GM19468 (cell line): Measurements from ENCODE around the gene PALM.

Experiments used
- ATAC-seq: cut with Tn5 transposase; IDR thresholded peaks from one replicate; pipeline ENCODE4 v1.9.1; 2021; ENCODE audit warnings: mild to moderate bottlenecking, moderate library complexity, moderate number of reproducible peaks; ENCODE audit not compliant: unreplicated experiment; ENCODE audit errors: extremely low read depth

The PALM gene

DNA sequence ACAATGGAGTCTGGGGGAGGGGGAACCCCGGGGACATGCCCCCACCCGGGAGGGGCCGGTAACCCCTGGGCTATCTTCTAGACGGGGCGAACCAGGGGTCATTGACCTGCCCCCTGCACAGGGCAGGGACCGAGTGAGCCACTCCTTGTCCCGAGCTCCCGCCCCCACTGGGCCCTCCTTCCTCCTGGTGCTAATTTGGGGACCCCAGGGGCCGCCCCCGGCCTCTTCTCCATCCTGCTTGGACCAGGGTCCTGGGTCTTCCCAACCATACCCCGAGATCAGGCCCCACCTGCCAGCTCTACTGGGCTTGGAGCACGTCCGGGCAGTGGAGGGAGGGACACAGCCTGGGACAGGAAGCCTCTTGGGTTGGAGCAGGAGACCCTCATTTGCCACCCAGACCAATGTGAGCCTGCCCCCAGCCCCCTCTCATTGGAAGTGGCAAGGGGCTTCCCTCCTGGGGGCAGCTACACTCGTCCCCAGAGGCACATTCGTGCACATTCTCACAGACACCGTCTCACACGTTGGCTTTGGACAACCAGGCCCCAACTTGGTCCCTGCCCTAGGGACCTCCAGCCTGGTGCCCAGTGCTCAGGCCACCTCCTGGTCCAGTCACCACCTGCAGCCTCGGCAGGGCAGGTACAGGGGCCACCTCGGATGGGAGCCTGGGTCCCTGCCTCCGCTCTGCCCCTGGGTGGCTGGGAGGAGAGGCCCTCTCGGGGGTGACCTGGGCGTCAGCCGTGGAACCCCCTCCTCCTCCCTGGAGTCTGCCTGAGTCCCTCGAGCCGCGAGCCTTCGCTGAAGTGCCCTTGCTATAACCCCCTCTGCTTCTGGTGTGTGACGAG lies 38.9 kb downstream of the PALM start:
- no peak for ATAC-seq

DNA sequence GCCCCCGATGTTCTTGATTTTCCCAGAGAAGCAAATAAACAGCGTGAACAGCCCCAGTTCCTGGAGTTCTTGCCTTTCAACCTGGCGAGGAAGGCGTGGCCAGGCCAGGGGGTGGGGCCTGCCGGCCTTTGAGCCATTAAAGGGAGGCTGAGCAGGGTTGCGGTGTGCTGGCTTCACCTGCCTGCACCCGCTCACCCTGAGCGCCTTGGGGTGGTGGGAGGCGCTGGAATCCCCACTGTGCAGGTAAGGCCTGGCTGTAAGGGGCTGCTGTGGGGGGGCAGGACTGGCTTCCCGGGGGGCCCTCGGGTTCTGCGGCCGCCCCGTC lies 39.5 kb downstream of the PALM start:
- no peak for ATAC-seq

DNA sequence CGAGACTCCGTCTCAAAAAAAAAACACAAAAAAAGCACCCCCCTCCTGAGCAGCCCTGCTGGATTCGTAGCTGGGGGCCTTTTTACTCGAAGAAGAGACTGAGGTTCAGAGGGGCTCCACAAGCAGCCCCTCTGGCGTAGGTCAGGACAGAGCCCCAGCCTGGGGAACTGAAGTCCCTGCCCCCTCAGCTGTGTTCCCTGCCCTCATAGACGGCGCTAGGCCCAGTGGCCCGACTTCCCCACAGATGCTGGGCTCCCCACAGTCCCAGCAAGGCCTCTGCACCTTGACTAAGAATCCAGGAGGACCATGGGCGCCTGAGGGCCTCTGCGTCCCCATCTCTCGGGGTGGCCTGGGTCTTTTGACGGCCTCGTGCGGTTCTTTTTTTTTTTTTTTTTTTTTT lies 41.1 kb downstream of the PALM start:
- no peak for ATAC-seq

DNA sequence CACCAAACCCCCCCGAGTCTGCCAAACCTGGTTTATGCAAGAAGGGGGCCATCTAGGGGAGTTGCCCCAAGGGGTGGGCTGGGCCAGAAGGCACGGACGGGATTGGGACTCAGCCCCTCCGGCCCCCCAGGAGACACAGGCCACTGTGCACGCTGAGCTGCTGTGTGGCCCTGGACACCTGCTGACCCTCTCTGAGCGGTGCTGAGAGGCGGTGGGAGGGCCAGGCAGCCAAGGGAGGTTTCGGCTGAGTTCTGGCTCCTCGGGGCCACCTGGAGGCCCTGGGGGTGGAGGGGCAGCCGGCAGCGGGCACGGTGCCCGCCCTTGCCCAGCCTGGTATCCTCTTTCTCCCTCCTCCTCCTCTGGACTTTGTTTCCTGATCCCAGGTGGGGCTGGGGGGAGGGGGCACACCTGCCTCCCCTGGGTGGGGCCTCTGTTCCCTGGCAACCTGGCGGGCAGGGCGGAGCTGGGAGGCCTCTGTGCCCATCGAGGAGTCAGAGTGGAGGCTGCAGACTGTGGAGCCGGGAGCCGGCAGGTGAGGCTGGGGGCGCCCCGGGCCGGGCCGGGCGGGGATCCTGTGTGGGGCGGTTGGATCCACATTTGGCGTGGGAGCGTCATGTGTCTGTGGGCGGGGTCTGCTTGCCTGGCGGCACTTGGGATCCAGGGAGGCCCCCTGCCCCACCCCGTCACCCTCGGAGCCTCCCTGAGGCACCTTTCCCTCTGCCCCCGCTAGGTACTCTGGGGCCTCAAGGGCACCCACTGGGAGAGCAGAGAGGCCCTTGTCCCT lies 42.1 kb downstream of the PALM start, which contains the start of gene MISP:
Gene MISP (plus strand): TSS at position 473 of the 784 bp plus-strand sequence. CDS start 5,835 bp downstream, outside the sequence.
- no peak for ATAC-seq

DNA sequence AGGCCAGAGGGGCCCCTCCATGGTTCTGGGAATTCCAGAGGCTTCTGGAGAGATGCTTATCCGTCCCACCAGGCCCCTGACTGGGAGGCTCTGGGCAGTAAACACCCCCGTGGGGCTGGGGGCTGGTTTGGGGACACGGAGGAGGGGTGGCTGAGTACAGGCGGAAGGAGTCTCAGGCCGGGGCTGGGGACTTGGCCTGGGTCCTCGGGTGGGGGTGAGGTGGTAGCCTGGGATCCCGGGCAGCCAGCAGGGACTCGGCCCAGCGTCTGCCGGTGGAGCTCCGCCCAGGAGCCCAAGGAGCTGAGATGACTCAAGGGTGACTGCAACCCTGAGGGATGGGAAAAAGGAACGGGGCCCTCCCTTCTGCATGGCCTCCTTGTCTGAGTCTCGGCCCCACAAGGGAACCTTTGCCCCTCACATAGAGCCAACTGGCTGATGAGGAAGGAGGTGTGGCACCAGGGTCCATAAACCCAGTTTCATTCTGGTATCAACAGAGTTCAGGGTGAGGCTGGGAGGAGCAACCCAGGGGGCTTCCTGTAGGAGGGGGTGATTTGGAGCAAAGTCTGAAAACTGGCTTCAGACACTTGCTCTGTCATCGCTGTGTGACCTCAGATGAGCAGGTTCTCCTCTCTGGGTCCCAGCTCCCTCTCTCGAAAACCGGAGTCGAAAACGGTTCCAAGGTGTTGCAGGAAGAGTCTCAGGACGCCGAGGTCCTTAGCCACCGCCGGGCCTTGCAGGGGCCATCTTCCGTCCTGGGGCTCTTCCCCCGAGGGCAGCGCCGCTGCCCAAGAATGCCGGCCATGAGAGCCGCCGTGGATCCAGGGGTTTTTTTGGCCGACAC lies 43.0 kb downstream of the PALM start:
- ATAC-seq = no peak

DNA sequence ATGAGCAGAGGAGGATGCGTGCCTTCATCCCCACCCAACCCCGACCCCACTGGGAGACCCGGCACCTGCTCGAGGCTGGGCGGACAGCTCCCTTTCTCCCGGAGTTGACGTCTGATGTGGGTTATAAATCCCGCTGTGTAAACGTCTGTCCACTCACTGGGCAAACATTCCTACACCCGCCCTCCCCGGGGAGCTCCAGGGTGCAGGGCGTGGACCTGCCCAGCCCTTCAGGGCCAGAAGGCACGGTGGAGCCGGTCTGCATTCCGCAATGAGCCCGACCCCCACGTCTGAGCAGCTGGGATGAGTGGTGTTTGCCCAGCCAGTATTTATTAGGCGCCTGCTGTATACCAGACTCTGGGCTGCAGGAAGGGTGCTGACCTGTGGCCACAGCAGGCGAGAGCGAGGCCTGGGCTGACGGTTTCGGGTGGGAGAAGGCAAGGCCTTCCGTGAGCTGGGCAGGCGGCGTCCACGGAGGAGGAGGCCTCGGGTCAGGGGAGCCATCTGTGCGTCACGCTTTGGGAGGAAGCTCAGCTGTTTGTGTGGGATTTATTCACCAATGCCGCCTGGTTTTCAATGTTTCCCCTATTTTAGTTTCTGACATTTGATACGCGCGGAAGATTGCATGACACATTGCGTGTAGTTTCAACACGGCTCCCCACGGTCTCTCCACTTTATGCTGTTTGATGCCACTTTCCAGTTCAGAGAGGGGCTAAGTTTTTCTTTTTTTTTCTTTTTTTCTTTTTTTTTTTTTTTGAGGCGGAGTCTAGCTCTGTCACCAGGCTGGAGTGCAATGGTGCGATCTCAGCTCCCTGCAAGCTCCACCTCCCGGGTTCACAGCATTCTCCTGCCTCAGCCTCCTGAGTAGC lies 44.1 kb downstream of the PALM start:
- no peak for ATAC-seq

DNA sequence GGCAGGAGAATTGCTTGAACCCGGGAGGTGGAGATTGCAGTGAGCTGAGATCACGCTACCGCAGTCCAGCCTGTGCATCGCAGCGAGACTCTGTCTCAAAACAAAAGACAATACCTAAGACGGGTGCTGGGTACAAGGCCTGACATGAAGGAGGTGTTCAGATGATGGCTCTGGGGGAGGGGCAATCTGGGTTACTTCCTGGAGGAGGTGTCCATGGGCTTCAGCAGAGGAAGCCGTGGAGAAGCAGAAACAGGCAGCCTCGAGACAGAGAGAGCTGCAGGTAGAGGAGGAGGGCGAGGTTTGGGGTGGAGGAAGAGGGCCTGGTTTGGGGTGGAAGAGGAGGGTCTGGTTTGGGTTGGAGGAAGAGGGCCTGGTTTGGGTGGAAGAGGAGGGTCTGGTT lies 45.8 kb downstream of the PALM start:
- no peak for ATAC-seq

DNA sequence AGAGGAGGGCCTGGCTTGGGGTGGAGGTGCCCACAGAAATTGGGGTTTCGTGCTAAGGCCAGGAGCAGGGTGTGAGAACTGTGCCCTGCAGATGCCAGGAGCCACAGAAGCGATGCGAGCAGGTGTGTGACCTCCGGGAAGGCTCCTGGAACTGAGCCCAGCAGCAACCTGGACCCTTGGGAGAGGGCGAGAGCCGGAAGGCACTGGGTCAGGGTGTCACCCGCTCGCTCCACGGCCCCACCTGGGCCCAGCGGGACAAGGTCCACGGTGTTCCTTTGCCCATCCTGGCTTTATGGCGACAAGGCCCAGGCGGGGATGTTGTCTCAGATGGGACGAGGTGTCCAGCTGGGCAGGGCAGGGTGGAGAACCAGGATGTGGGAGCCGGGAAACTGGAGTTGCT lies 46.3 kb downstream of the PALM start:
- ATAC-seq = no peak

DNA sequence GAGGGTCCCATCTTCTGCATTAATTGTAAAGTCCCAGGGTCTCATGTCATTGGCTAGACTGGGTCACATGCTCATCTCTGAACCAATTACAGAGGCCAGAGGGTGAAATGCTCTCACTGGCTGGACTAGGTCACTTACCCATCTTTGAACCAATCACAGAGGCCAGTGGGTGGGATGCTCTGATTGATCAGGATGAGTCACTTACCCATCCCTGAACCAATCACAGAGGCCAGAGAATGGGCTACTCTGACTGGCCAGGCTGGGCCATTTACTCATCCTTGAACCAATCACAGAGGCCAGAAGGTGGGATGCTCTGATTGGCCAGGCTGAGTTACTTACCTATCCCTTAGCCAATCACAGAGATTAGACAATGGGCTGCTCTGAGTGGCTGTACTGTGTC lies 47.5 kb downstream of the PALM start:
- ATAC-seq = no peak

DNA sequence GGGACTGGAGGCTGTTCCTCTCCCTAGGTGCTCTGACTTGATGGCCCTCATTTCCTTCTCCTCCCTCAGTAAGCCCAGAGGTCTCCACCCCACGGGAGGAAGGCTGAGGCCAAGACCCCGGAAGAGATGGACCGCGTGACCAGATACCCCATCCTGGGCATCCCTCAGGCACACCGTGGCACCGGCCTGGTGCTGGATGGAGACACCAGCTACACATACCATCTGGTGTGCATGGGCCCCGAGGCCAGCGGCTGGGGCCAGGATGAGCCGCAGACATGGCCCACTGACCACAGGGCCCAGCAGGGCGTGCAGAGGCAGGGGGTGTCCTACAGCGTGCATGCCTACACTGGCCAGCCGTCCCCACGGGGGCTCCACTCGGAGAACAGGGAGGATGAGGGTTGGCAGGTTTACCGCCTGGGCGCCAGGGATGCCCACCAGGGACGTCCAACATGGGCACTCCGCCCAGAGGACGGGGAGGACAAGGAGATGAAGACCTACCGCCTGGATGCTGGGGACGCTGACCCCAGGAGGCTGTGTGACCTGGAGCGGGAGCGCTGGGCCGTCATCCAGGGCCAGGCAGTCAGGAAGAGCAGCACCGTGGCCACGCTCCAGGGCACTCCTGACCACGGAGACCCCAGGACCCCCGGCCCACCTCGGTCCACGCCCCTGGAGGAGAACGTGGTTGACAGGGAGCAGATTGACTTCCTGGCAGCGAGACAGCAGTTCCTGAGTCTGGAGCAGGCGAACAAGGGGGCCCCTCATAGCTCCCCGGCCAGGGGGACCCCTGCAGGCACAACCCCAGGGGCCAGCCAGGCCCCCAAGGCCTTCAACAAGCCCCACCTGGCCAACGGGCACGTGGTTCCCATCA lies 48.3 kb downstream of the PALM start:
- ATAC-seq = no peak

DNA sequence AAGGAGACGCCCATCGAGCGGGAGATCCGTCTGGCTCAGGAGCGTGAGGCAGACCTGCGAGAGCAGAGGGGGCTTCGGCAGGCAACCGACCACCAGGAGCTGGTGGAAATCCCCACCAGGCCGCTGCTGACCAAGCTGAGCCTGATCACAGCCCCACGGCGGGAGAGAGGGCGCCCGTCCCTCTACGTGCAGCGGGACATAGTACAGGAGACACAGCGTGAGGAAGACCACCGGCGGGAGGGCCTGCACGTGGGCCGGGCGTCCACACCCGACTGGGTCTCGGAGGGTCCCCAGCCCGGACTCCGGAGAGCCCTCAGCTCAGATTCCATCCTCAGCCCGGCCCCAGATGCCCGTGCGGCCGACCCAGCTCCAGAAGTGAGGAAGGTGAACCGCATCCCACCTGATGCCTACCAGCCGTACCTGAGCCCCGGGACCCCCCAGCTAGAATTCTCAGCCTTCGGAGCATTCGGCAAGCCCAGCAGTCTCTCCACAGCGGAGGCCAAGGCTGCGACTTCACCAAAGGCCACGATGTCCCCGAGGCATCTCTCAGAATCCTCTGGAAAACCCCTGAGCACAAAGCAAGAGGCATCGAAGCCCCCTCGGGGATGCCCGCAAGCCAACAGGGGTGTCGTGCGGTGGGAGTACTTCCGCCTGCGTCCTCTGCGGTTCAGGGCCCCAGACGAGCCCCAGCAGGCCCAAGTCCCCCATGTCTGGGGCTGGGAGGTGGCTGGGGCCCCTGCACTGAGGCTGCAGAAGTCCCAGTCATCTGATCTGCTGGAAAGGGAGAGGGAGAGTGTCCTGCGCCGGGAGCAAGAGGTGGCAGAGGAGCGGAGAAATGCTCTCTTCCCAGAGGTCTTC lies 49.3 kb downstream of the PALM start:
- ATAC-seq = no peak

DNA sequence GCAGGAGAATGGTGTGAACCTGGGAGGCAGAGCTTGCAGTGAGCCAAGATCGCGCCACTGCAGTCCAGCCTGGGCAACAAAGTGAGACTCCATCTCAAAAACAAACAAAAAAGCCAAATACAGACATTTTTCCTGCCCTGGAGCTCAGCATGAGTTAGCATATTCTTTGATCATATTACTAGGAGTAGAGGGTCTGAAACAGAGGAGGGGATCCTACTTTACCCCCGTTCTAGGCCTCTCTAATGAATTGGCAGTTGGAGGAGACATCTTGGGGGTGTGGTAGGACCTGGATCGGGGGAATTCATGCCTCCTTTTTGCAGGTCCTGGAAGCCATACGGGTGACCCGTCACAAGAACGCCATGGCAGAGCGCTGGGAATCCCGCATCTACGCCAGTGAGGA lies 54.4 kb downstream of the PALM start:
- no peak for ATAC-seq

DNA sequence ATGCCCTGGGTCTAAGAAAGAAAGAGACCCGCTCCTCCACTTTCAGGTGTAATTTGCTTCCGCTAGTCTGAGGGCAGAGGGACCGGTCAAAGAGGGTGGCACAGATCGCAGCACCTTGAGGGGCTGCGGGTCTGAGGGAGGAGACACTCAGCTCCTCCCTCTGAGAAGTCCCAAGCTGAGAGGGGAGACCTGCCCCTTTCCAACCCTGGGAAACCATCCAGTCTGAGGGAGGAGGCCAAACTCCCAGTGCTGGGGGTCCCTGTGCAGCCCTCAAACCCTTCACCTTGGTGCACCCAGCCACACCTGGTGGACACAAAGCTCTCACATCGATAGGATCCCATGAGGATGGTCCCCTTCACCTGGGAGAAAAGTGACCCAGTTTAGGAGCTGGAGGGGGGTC lies 55.1 kb downstream of the PALM start:
- ATAC-seq = no peak

DNA sequence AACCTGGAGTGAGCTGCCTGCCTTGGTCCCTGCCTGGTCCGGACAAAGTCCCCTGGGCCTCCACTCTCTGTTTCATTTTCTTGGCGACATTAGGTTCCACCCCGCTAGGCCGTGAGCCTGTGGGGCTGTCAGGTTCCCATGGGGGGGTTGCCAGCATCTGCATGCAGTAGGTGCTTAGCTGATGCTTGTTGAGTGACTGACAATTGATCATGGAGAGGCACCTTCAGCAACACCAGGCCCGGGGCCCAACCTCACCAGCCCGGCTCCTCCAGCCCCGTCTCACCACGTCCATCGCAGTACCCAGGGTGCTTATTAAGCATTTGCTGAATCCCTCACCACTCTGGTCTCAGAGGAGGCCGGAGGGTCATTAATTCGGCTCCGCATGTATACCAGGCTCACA lies 55.6 kb downstream of the PALM start:
- ATAC-seq = no peak

DNA sequence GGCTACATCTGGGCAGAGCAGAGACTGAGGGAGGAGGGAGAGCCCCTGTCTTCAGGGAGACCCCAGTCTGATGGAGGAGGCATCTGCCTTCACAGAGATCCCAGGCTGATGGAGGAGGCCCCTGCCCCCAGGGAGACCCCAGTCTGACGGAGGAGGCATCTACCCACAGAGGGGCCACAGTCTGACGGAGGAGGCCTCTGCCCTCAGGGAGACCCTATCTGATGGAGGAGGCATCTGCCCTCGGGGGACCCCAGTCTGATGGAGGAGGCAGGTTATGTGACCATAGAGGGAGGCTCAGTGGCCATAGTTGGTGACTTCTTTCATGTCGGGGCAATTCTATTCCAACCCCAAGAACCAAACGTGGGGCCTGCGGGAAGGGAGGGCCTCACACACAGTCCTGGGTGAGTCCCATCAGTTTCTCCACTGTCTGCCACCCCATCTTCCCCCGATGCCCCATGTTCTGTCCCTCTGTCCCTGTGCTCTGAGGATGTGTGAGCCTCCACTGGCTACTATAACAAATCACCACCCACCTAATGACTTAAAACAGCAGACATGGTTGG lies 56.5 kb downstream of the PALM start:
- no peak for ATAC-seq

DNA sequence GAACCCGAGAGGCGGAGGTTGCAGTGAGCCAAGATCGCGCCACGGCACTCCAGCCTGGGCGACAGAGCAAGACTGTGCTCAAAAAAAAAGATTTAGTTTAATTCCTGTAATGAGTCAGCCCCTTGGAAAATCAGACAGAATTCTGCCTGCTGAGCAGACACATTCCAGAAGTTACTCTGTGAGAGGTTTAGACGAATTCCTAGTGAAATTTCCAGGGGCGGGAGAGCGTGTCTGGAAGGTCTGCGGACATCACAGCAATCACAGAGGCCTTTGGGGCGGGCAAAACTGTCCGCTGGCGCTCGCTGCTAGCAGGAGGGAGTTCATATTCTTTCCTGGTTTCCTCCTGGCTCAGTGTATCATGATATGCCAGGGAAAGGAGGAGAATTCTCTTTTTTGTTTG lies 59.7 kb downstream of the PALM start:
- ATAC-seq = no peak

DNA sequence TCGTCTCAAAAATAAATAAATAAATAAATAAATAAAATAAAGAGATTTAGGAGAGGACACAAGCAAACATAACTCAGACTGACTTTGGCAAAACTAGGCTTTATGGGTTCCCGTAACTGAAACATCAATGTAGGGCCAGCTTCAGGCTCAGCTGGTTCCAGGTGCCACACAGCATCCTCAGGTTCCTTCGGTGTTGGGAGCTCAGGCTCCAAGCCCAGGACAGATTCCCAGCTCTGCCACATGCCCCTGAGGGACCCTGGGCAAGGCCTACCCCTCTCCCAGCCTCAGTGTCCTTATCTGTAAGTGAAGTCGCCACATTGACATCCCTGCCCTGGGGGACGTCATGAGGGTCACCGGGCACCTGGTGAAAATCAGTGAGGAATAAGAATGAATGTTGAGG lies 60.9 kb downstream of the PALM start:
- ATAC-seq = no peak

DNA sequence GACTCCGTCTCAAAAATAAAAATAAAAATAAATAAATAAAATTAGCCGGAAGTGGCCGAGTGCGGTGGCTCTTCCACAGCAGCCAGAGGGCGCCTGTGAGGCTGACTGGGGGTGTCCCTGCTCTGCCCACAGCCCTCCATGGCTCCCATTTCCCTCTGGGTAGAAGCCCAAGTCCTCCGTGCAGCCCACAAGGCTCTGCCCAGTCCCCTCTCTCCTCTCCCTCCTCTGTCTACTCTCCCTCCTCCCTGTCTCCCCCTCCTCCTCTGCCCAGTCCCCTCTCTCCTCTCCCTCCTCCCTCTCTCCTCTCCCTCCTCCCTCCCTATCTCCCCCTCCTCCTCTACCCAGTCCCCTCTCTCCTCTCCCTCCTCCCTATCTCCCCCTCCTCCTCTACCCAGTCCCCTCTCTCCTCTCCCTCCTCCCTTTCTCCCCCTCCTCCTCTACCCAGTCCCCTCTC lies 62.6 kb downstream of the PALM start:
- no peak for ATAC-seq
